Measurements from ENCODE around the gene TEX11.
"Not testable (repeated sequence)": the region's sequence is repeated elsewhere in the genome, so short reads cannot be mapped to it uniquely, and the experiment has no call there.

Gene TEX11

GRCh38 chrX:70826715-70827114, 81.8 kb downstream of the TEX11 start:
- Mint-ChIP-seq H3K4me3 (no peak overlapping the region), H3K4me1 (ENCODE audit: low read depth) (no peaks in the 10 kb centered on the region), H3K36me3 (ENCODE audit: low read depth) (no peaks in the 10 kb centered on the region), H3K9me3 (no peaks in the 10 kb centered on the region), H3K27me3 (peaks cover 4% of the 10 kb centered on the region), H3K27ac (no peak overlapping the region)
- intact Hi-C loops (cut with micrococcal nuclease), result no loop called here

- Mint-ChIP-seq H3K36me3 (ENCODE audit: low read depth) (no peaks in the 10 kb centered on the region), H3K4me3 (no peak overlapping the region), H3K27me3 (peaks cover 2% of the 10 kb centered on the region), H3K9me3 (peaks cover 3% of the 10 kb centered on the region), H3K27ac (no peak overlapping the region), H3K4me1 (ENCODE audit: low read depth) (no peaks in the 10 kb centered on the region)
- intact Hi-C loops (cut with micrococcal nuclease), result no loop called here
These were observed 83.1 kb downstream of the TEX11 start for GRCh38 chrX:70825366-70825765.

DNA sequence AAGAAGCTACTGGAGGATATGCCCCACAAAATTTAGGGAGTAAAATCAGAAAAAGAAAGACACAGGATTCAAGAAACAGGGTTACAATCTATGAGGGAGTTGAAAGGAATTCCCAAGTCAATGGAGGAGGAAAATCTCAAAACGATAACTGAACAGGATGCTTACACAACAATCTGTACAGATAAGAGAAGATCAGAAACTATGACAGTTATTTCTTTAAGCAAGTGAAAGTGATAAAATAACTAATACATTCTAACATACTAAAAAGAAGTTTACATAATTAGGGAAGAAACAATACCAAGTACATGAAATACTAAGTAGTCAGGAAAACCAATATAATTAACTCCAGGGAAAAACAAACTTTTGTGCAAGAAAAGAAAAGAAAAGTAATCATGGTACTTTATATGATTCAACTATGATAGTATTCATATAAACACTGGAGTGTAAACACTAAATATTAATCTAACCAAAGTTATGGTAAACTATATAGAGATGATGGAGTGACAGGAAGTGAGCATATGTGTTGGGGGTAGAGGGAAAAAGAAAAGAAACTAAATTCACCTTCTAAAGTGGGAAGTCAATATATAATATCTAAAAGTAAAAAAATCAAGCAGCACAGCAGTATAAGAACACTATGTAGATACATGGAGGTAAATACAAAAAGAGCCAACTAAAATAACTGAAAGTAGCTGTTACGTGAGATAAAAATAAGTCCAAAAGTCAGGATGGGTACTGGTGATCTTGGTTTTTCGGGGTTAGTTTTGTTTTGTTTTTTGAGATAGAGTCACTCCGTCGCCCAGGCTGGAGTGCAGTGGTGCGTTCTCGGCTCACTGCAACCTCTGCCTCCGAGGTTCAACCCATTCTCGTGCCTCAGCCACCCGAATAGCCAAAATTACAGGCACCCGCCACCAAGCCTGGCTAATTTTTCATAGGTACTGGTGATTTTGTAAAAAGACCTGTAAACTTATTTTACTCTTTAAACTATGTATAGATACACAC, 99.3 kb downstream of the TEX11 start:
- Mint-ChIP-seq H3K4me1 (ENCODE audit: low read depth) (no peaks in the 10 kb centered on the region), H3K36me3 (ENCODE audit: low read depth) (no peaks in the 10 kb centered on the region), H3K9me3 (no peaks in the 10 kb centered on the region), H3K4me3 (no peak overlapping the region), H3K27ac (no peak overlapping the region), H3K27me3 (no peaks in the 10 kb centered on the region)
- intact Hi-C loops (cut with micrococcal nuclease), result no loop called here

- H3K27ac Mint-ChIP-seq, result no peak overlapping the region
- H3K27me3 Mint-ChIP-seq, result peaks cover 2% of the 10 kb centered on the region
- H3K4me3 Mint-ChIP-seq, result no peak overlapping the region
- H3K36me3 Mint-ChIP-seq (ENCODE audit: low read depth), result no peaks in the 10 kb centered on the region
- H3K9me3 Mint-ChIP-seq, result no peaks in the 10 kb centered on the region
- intact Hi-C loops (cut with micrococcal nuclease), result no loop called here
- no peaks in the 10 kb centered on the region for H3K4me1 Mint-ChIP-seq (ENCODE audit: low read depth)
These were observed 102.4 kb downstream of the TEX11 start for GRCh38 chrX:70806081-70806480.

GRCh38 chrX:70796742-70797141, 111.8 kb downstream of the TEX11 start:
- H3K9me3 Mint-ChIP-seq; intact Hi-C loops (cut with micrococcal nuclease); H3K36me3 Mint-ChIP-seq (ENCODE audit: low read depth); H3K27me3 Mint-ChIP-seq; H3K4me3 Mint-ChIP-seq; H3K27ac Mint-ChIP-seq; H3K4me1 Mint-ChIP-seq (ENCODE audit: low read depth): not testable (repeated sequence)

DNA sequence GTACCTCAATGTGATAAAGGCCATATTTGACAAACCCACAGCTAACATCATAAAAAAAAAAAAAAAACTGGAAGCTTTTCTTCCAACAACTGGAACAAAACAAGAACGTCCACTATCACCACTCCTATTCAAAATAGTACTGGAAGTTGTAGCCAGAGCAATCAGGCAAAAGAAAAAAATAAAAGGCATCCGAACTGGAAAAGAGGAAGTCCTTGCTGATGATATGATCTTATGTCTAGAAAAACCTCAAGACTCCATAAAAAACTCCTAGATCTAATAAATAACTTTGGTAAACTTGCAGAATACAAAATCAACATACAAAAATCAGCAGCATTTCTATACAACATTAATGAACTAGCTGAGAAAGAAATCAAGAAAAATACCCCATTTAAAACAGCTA, 134.3 kb downstream of the TEX11 start:
- H3K36me3 Mint-ChIP-seq (ENCODE audit: low read depth), result no peaks in the 10 kb centered on the region
- H3K27ac Mint-ChIP-seq, result no peak overlapping the region
- no peak overlapping the region for H3K4me3 Mint-ChIP-seq
- intact Hi-C loops (cut with micrococcal nuclease), result no loop called here
- H3K9me3 Mint-ChIP-seq, result no peaks in the 10 kb centered on the region
- H3K27me3 Mint-ChIP-seq, result no peaks in the 10 kb centered on the region
- H3K4me1 Mint-ChIP-seq (ENCODE audit: low read depth), result no peaks in the 10 kb centered on the region

DNA sequence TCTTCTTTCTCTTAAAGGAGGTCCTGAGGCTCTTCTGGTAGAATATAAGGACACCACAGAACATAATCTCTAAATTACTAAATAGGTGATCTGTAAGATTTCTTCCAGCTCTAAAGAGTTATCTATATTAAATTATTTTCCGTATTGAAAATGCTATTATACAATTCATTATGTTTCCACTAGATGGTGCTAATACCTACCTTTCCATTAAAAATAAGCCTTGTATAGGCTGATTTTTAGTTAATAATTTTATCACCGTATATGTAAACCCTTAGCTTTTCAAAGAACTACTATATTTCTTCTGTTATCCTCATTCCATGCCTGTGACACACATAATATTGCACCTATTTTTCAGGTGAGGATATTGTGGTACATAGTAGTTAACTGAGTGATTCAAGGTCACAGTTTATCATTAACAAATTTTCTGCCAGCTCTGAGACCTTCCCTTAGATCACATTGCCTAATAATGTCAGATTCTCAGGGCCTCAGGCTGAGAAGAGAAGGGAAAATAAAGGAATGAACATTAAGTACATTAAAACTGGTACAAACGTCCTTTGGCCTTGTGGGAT, 138.8 kb downstream of the TEX11 start:
- no peaks in the 10 kb centered on the region for H3K36me3 Mint-ChIP-seq (ENCODE audit: low read depth)
- no peaks in the 10 kb centered on the region for H3K9me3 Mint-ChIP-seq
- H3K27me3 Mint-ChIP-seq, result peaks cover 4% of the 10 kb centered on the region
- no peak overlapping the region for H3K27ac Mint-ChIP-seq
- intact Hi-C loops (cut with micrococcal nuclease), result no loop called here
- no peak overlapping the region for H3K4me3 Mint-ChIP-seq
- H3K4me1 Mint-ChIP-seq (ENCODE audit: low read depth), result no peaks in the 10 kb centered on the region

DNA sequence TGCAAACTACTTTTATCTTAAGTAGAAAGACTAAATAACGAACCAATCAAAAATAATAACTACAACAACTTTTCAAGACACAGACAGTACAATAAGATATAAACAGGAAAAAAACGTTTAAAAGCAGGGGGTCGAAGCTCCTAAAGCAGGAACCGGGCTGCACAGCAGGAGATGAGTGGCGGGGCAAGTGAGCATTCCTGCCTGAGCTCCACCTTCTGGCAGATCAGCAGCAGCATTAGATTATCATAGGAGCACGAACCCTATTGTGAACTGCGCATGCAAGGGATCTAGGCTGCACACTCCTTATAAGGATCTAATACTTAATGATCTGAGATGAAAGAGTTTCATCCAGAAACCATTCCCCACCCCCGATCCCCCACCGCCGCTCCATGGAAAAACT, 146.2 kb downstream of the TEX11 start:
- Mint-ChIP-seq H3K36me3 (ENCODE audit: low read depth) (no peaks in the 10 kb centered on the region), H3K27ac (no peak overlapping the region), H3K27me3 (peaks cover 6% of the 10 kb centered on the region), H3K4me1 (ENCODE audit: low read depth) (no peaks in the 10 kb centered on the region), H3K9me3 (no peaks in the 10 kb centered on the region), H3K4me3 (no peak overlapping the region)
- intact Hi-C loops (cut with micrococcal nuclease), result no loop called here

- Mint-ChIP-seq H3K4me1 (ENCODE audit: low read depth) (no peaks in the 10 kb centered on the region), H3K27ac (no peak overlapping the region), H3K9me3 (no peaks in the 10 kb centered on the region), H3K4me3 (no peak overlapping the region), H3K27me3 (peaks cover 2% of the 10 kb centered on the region), H3K36me3 (ENCODE audit: low read depth) (no peaks in the 10 kb centered on the region)
- intact Hi-C loops (cut with micrococcal nuclease), result no loop called here
These were observed 152.7 kb downstream of the TEX11 start for GRCh38 chrX:70755850-70756249.

DNA sequence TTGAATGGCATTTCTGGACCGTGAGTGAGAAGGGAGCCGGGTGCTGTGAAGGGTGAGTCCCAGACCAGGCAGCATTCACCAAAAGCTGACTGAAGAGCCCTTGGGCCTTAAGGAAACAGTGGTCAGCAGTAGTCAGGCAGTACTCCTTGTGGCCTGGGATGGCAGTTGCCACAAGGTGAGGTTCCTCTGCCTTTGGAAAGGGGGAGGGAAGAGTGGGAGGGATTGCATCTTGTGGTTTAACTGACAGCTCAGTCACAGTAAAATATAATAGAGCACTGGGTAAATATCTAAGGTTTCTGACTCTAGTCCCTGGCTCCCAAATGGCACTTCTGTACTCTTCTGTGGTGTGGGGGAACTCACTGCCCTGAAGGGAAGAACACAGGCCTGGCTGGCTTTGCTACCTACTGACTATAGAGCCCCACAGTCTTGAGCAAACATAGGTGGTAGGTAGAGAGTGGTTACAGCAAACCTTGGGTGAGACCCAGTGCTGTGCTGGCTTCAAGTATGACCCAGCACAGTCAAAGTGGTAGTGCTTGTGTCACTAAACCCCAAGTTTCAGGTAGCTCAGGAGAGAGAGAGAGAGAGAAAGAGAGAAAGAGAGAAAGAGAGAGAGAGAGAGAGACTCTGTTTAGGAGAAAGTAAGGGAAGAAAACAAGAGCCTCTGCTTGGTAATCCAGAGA, 154.2 kb downstream of the TEX11 start:
- Mint-ChIP-seq H3K27me3 (peaks cover 2% of the 10 kb centered on the region), H3K27ac (no peak overlapping the region), H3K4me3 (no peak overlapping the region), H3K36me3 (ENCODE audit: low read depth) (no peaks in the 10 kb centered on the region), H3K9me3 (no peaks in the 10 kb centered on the region), H3K4me1 (ENCODE audit: low read depth) (no peaks in the 10 kb centered on the region)
- intact Hi-C loops (cut with micrococcal nuclease), result no loop called here

DNA sequence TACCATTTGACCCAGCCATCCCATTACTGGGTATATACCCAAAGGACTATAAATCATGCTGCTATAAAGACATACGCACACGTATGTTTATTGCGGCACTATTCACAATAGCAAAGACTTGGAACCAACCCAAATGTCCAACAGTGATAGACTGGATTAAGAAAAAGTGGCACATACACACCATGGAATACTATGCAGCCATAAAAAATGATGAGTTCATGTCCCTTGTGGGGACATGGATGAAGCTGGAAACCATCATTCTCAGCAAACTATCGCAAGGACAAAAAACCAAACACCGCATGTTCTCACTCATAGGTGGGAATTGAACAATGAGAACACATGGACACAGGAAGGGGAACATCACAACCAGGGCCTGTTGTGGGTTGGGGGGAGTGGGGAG, 174.7 kb downstream of the TEX11 start:
- H3K9me3 Mint-ChIP-seq; H3K27ac Mint-ChIP-seq; H3K36me3 Mint-ChIP-seq (ENCODE audit: low read depth); H3K27me3 Mint-ChIP-seq; intact Hi-C loops (cut with micrococcal nuclease); H3K4me3 Mint-ChIP-seq; H3K4me1 Mint-ChIP-seq (ENCODE audit: low read depth): not testable (repeated sequence)

GRCh38 chrX:70727961-70728360, 180.6 kb downstream of the TEX11 start:
- H3K27ac Mint-ChIP-seq; H3K4me3 Mint-ChIP-seq; H3K4me1 Mint-ChIP-seq (ENCODE audit: low read depth); intact Hi-C loops (cut with micrococcal nuclease); H3K36me3 Mint-ChIP-seq (ENCODE audit: low read depth); H3K9me3 Mint-ChIP-seq; H3K27me3 Mint-ChIP-seq: not testable (repeated sequence)

- no peaks in the 10 kb centered on the region for H3K27me3 Mint-ChIP-seq
- H3K4me3 Mint-ChIP-seq, result no peak overlapping the region
- no peaks in the 10 kb centered on the region for H3K4me1 Mint-ChIP-seq (ENCODE audit: low read depth)
- intact Hi-C loops (cut with micrococcal nuclease), result no loop called here
- no peaks in the 10 kb centered on the region for H3K36me3 Mint-ChIP-seq (ENCODE audit: low read depth)
- H3K9me3 Mint-ChIP-seq, result no peaks in the 10 kb centered on the region
- H3K27ac Mint-ChIP-seq, result no peak overlapping the region
These were observed 187.8 kb downstream of the TEX11 start for GRCh38 chrX:70720721-70721120.

GRCh38 chrX:70711336-70711735, 197.2 kb downstream of the TEX11 start:
- H3K4me1 Mint-ChIP-seq (ENCODE audit: low read depth); H3K36me3 Mint-ChIP-seq (ENCODE audit: low read depth); H3K9me3 Mint-ChIP-seq; H3K27ac Mint-ChIP-seq; H3K27me3 Mint-ChIP-seq; H3K4me3 Mint-ChIP-seq; intact Hi-C loops (cut with micrococcal nuclease): not testable (repeated sequence)
